HUDEP-2 (cell line): ENCODE results near the gene EBLN1.
"Not testable (repeated sequence)": the region's sequence is repeated elsewhere in the genome, so short reads cannot be mapped to it uniquely, and the experiment has no call there.

Experiments
- DNase-seq, 76 experiments: peaks; one replicate each; lab custom pipeline; 2025; ENCODE audit not compliant: unreplicated experiment in 76 of 76; lab: John Stamatoyannopoulos, UW

EBLN1 gene

DNA sequence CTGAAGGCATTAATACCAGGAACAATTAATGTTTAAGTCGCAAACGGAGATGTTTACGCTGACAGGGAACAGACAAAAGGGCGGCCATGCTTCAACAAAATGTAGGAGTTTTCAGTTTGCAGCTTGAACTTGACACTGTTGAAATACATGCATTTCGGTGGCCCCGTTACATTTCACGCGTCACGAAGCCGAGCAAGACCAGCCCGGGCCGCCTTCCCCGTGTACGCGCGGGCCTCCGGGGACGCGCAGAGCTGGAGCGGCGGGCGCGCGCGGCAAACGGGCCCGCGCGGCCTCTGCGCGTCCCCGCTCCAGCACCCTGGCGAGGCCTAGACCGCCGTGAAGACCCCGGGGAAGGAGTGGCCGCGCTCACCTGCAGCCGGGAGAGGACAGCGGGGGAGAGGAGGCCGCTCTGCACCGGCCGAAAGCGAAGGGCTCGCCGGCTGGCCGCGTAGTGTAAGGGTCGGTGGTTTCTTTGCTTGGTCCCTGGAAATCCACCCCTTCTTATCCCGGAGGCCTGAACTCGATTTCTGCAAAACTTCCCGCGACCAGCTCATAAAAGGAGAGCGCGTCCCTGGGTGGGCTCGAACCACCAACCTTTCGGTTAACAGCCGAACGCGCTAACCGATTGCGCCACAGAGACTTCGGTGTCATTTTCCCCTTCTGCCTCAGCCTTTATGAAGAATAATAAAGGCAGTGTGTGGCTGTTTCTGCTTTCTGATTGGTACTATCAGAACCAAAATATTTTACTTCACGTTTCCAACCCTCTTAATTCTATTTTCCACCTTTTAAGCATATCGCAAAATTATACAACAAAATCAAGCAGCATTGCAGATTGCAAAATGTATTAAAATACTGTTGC, 11.4 kb upstream of the EBLN1 start:
- DNase-seq: peak in 75 of 76 experiments; percentile 26 to 91 (median 81)

DNA sequence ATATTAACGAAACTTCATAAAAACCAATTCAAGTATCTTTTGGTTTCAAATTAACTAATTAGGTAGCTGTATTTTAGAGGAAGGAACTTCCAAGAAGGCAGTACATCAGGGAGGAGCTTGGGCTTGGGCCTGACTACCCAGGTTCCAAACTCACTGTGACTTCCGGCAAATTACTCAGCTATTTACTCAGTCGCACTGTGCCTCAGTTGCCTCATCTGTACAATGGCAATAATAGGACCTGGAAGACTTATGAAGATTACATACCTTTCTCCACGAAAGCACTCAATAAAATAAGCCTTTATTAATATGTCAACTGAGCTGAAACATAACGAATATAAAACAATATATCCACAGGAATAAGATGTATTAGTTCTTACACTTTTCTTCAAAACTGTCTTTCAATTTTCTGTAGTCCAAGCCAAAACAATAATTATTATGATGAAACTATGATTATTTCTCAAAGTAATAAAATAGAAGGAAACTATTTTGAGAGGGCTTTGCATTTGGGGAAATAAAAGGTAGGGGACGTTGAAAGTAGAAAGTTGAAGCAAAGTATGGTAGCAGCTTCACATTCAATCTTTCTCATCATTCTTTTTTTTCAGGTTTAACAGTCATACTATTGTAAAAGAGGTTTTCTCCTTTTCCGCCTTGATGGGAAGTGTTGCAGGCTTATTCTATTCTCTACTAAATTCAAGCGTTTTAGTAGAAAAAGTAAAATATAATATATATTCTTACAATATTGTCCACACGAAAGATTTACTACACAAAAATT, 10.5 kb upstream of the EBLN1 start:
- no peak for DNase-seq

- DNase-seq: no peak
Observed at GRCh38 chr10:22226599-22226998, 8.8 kb upstream of the EBLN1 start.

DNA sequence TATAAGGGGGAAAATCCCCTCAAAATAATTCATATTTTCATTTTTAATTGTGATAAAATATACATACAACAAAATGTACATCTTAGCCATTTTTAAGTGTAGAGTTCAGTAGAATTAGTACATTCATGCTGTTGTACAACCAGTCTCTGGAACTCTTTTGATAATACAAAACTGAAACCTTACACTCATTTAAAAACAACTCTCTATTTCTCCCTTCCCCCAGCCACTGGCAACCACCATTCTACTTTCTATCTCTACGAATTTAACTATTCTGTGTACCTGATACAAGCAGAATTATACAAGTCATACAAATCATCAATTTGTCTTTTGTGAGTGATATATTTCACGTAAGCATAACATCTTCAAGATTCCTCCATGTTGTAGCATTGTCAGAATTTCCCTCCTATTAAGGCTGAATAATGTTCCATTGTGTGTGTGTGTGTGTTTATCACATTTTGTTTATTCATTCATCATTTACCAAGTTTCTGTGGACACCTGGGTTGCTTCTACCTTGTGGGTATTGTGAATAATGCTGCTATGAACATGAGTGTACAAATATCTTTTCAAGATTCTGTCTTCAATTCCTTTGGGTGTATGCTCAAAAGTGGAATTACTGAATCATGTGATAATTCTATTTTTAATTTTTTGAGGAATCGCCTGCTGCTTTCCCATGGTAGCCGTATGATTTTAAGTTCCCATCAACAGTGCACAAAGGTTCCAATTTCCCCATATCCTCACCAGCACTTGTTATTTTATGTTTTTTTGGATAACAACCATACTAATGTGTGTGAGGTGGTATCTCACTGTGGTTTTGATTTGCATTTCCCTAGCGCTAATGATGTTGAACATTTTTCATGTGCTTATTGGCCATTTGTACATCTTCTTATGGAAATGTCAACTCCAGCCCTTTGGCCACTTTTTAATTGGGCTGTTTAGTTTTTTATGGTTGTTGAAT, 4.7 kb upstream of the EBLN1 start:
- no peak for DNase-seq

- peak in 1 of 76 experiments; percentile 14 for DNase-seq
Observed at GRCh38 chr10:22219308-22219707, 1.5 kb upstream of the EBLN1 start.

GRCh38 chr10:22218448-22218847, 633 bp upstream of the EBLN1 start:
- DNase-seq: no peak

DNA sequence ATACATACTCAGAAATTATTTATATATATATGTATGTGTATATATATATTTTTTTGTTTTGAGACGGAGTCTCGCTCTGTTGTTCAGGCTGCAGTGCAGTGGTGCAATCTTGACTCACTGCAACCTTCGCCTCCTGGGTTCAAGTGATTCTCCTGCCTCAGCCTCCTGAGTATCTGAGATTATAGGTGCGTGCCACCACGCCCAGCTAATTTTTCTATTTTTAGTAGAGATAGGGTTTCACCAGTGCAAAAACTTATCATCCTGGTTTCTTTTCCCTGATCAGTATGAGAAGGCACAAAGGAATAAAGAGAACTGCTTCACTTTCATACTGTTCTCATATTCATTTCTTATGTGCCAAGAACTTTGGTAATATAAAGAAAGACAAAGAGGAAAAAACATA, 731 bp downstream of the EBLN1 start:
- not testable (repeated sequence) for DNase-seq

GRCh38 chr10:22210267-22210666, 7.5 kb downstream of the EBLN1 start:
- no peak for DNase-seq

DNA sequence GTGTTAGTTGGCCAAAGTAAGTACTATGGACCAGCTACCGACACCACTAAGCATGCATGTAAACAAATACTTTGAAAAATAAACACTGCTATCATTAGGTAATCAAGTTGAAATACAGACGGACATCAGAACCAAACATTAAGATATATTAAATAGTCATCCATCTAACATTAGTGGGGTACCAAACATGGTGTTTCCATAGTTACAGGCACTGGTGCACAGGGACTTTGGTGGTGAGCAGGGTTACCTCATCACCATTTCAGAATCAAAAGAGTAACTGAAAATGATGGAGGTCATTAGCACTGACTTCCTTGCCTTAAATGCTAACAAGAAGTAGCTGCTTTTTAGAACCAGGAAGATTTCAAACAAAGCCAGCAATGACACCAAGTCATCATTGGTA, 23.9 kb downstream of the EBLN1 start:
- DNase-seq: no peak

GRCh38 chr10:22185586-22185985, 32.2 kb downstream of the EBLN1 start:
- no peak for DNase-seq

- no peak for DNase-seq
Observed at GRCh38 chr10:22183771-22184461, 33.9 kb downstream of the EBLN1 start.

DNA sequence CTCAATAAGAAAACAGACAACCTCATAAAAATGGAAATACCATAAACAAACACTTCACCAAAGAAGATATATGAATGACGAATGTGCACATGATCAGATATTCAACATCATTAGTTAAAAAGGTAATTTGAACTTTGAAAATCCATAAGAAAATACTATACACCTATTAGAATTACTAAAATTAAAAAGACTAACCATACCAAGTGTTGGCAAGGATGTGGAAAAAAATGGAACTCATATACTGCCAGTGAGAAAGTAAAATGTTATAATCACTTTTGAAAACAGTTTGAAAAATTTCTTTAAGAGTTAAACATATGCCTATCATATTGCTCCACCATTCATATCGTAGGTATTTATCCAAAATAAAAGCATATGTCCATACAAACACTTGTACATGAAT, 37.1 kb downstream of the EBLN1 start:
- no peak for DNase-seq

GRCh38 chr10:22174442-22174841, 43.4 kb downstream of the EBLN1 start:
- no peak for DNase-seq

DNA sequence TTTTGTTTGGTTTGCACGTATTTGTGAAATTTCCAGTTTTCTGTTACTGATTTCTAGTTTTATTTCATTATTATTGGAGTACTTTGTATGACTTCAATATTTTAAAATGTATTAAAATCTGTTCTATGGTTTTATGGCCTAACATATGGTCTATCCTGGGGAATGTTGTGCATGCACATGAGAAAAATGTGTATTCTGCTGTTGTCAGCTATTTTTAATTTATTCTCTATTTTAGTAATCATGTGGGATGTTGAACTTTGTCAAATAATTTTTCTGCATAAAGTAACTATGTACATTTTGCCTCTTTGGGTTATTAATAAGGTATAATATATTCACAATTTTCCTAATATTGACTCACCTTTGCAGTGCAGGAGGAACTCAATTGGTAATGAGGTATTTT, 46.7 kb downstream of the EBLN1 start:
- no peak for DNase-seq

- DNase-seq: no peak
Observed at GRCh38 chr10:22170582-22170981, 47.2 kb downstream of the EBLN1 start.

- DNase-seq: no peak
Observed at GRCh38 chr10:22159979-22160378, 57.8 kb downstream of the EBLN1 start.

DNA sequence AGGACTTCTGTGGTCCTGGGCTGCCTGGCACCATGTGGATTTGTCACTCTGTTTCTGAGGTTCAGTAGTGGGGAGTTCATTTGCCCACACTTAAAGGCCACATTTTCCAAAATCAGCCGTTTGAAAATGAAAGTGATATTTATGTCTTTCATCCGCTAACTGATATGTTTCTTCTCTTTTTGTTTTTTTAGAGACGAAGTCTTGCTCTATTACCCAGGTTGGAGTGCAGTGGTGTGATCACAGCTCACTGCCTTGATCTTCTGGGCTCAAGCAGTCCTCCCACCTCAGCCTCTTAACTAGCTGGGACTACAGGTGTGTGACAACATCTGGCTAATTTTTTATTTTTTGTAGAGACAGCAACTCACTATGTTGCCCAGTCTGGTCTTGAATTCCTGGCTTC, 58.6 kb downstream of the EBLN1 start:
- DNase-seq: no peak
